D721Med (cell line): ENCODE data around the gene CYP27A1.

Experiments used
- DNase-seq: peaks from one replicate; pipeline ENCODE4 v3.0.0; 2011; ENCODE audit warnings: low spot score; ENCODE audit not compliant: insufficient read length
- FAIRE-seq: peaks from 2 replicates; lab custom pipeline; 2011; peaks lifted over from hg19 to GRCh38; lab: Jason Lieb, UNC
- TF ChIP-seq, protein P1 (sequence below): IDR thresholded peaks from 2 replicates; pipeline ENCODE4 v1.5.1; 2012; ENCODE audit warnings: mild to moderate bottlenecking, control low read depth; ENCODE audit not compliant: insufficient read depth; ENCODE audit errors: missing control alignments

CYP27A1 gene

DNA sequence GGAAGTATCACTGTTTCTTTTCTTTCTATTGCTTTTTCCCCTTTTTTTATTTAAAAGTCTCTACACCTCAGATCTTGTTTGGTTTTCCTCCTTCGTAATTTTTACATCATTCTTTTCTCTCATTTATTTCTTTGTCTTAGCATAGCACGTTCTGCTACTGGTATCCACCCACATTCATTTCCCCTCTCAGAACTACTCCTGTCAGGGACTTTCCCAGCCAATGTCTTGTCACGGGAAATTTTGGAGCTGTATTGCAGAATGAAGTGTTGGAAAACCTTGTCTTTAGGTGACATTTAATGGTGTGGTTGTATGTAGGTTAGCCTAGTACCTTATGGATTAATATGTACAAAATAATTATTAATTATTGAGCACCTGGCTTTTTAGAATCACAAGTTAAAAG, 37.3 kb upstream of the CYP27A1 start:
- FAIRE-seq (no peak), DNase-seq (no peak)

DNA sequence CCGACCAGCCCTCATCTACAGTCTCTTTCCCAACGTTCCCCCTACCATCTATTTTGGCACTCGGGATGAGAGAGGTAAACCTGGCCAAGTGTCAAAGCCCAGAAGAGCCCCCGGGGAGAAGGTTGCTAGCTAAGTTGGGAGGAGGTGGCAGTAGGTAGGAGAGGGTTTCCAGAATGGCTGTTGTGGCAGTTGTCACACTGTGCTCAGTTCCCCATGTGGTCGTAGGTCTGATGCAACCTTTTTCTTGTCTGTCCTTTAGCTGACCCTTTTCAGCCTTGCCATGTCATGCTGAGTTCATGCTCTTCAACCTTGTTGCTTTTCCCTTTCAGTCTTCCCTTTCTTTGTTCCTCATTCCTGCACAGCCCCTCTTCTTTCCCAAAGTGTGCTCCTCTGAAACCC, 36.8 kb upstream of the CYP27A1 start:
- FAIRE-seq (no peak), DNase-seq (no peak)
- TF ChIP-seq, protein P1, sequence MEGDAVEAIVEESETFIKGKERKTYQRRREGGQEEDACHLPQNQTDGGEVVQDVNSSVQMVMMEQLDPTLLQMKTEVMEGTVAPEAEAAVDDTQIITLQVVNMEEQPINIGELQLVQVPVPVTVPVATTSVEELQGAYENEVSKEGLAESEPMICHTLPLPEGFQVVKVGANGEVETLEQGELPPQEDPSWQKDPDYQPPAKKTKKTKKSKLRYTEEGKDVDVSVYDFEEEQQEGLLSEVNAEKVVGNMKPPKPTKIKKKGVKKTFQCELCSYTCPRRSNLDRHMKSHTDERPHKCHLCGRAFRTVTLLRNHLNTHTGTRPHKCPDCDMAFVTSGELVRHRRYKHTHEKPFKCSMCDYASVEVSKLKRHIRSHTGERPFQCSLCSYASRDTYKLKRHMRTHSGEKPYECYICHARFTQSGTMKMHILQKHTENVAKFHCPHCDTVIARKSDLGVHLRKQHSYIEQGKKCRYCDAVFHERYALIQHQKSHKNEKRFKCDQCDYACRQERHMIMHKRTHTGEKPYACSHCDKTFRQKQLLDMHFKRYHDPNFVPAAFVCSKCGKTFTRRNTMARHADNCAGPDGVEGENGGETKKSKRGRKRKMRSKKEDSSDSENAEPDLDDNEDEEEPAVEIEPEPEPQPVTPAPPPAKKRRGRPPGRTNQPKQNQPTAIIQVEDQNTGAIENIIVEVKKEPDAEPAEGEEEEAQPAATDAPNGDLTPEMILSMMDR: no peak

More for the DNA sequence above, 37.3 kb upstream of the CYP27A1 start:
- TF ChIP-seq, protein P1: no peak

DNA sequence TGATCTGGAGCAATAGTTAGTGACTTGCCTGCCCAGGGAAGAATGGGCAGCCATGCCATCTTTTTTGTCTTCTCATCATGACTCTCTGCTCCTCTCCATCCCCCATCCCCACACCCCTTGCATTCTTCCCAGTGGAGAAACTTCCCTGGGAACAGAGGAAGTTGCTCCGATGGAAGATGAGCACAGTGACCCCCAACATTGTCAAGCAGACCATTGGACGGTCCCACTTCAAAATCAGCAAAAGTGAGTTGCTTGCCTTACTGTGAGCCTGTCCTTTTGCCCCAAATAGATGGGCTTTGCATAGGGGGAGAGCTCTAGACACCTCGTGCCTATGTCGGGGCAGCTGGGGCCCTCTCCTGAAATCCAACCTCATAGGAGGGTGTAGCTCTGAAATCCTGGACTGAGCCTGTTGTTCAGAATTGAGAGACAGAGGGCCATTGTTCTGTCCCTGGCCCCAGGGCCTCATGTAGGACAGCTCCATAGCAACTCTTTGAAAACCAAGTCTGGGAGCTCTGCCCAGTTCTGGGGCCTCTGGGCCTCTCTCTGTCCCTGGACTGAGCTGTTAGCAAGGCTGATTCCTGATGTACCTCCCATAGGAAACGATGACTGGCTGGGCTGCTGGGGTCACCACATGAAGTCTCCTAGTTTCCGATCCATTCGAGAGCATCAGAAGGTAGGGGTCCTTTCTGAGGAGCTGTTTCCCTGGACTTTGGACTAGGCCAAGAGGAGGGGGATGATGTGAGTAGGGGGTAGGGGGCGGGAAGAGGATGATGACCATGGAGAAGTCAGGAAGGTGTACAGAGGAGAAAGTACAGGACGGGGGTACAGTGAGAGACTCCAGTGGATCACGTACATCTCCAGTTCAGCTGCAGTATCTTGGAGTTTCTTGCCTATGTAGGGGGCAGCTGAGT, 36.1 kb upstream of the CYP27A1 start:
- no peak for FAIRE-seq
- TF ChIP-seq, protein P1: no peak

DNA sequence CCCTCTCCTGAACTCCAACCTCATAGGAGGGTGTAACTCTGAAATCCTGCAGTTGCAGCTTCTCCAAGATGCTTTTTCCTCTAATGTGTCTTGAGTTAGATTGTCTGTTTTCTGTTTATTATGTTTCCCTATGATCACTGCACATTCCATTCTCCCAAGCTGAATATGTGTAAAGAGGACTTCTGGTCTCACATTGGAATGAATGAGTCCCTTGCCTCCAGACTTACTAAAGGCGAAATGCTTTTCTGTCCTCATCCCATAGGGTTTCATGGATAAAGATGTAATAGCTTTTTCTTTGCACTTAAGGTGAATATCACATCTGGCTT, 35.5 kb upstream of the CYP27A1 start:
- no peak for FAIRE-seq
- DNase-seq: no peak

More for the DNA sequence above, 36.1 kb upstream of the CYP27A1 start:
- no peak for DNase-seq

DNA sequence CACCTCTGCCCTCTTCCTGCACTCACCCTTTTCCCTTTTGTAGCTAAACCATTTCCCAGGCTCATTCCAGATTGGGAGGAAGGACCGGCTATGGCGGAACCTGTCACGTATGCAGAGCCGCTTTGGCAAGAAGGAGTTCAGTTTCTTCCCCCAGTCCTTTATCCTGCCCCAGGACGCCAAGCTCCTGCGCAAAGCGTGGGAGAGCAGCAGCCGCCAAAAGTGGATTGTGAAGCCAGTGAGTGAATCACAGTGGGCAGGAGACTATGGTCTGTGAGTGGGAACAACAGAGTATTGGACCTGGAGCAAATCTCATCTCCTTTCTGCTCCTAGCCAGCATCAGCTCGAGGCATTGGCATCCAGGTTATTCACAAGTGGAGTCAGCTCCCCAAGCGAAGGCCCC, 35.0 kb upstream of the CYP27A1 start:
- FAIRE-seq (no peak), DNase-seq (no peak)

More for the DNA sequence above, 35.5 kb upstream of the CYP27A1 start:
- TF ChIP-seq, protein P1: no peak

DNA sequence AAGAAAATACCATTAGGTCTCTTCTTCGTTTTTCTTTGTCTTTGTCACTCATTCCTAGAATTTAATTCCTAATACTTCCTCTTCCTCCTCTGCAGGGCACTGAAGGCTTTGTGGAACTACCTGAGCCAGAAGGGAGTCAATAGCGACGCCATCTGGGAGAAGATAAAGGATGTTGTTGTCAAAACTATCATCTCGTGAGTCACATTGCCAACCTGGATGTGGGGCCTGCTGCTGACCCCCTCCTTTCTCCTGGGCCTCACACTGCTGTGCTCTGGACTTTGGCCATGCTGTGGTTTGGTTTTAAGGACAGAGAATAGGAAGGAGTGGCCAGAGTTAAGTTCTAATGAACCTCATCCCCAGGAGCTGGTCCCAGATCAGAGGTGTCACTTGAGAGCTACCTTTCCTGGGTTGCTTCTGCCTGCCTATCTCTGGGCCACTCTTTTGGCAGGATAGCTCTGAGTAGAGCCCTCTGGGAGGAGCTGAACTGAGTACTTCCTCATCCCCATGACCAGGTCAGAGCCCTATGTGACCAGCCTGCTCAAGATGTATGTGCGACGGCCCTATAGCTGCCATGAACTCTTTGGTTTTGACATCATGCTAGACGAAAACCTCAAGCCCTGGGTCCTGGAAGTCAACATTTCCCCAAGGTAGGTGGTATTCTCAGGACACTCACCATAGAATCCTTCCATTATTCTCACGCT, 33.1 kb upstream of the CYP27A1 start:
- no peak for FAIRE-seq
- TF ChIP-seq, protein P1: no peak
- DNase-seq: no peak

More for the DNA sequence above, 35.0 kb upstream of the CYP27A1 start:
- TF ChIP-seq, protein P1: no peak
